ENCODE data around the gene MRPL17. TPM values are rescaled to one million over a fixed set of nuclear protein-coding genes. Genes with fewer than 3 reads are reported as not detected.

Gene MRPL17
- total RNA-seq, 2 experiments from 2014 or later = 50.0 to 56.0 TPM

DNA sequence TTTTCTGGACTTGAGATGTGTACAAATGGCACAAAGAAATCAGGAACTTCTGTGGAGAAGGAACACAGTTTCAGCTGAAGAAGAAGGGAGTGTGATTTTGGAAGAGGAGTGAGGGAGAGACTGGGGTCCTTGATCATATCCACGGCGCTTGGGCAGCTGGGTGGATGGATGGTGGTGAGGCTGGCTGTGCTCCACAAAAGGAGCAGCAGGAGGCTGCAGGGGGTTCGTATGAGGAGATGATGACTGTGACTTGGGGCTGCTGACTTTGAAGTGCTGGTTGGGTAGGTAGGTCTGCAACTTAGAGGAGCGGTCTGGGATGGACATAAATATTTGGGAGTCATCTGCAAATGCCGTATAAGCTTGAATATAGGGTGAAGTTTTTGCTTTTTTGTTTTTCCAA, 26.2 kb downstream of the MRPL17 start:
- ChIA-PET POLR2A (no interaction called here), CTCF (interaction anchor here (0.6 to 1.3 kb wide), 3 partner anchors 8 to 26 kb away, joined by 3 to 5 read pairs (median 4); partner anchors contain the start of gene MRPL17)
- Mint-ChIP-seq H3K4me1 (peaks cover 8% of the 10 kb centered on the region), H3K4me3 (peak overlapping the region; percentile 1), H3K36me3 (ENCODE audit: low read depth) (no peaks in the 10 kb centered on the region), H3K27ac (no peak overlapping the region), H3K9me3 (no peaks in the 10 kb centered on the region), H3K27me3 (peaks cover 15% of the 10 kb centered on the region)
- no peak for DNase-seq

GRCh38 chr11:6656584-6656915, 26.6 kb downstream of the MRPL17 start:
- Mint-ChIP-seq H3K4me3 (peak overlapping the region; percentile 45), H3K9me3 (no peaks in the 10 kb centered on the region), H3K27ac (no peak overlapping the region), H3K4me1 (peaks cover 8% of the 10 kb centered on the region), H3K27me3 (peaks cover 15% of the 10 kb centered on the region), H3K36me3 (ENCODE audit: low read depth) (no peaks in the 10 kb centered on the region)
- ChIA-PET POLR2A (no interaction called here), CTCF (no interaction called here)
- DNase-seq = no peak

- no peak for DNase-seq
- Mint-ChIP-seq H3K4me1 (peaks cover 8% of the 10 kb centered on the region), H3K36me3 (ENCODE audit: low read depth) (no peaks in the 10 kb centered on the region), H3K27me3 (peaks cover 15% of the 10 kb centered on the region), H3K9me3 (no peaks in the 10 kb centered on the region), H3K4me3 (peak within 1 kb of the TSS; percentile 45), H3K27ac (no peak within 1 kb of the TSS)
- CTCF ChIA-PET = no interaction called here
- POLR2A ChIA-PET = no interaction called here
Measured at GRCh38 chr11:6655790-6656583, 27.2 kb downstream of the MRPL17 start, which contains the start of gene DCHS1. Gene DCHS1, minus strand, starts transcription at chr11:6655809. Its CDS starts 14,196 bp downstream, at chr11:6641613.

GRCh38 chr11:6655020-6655789, 27.9 kb downstream of the MRPL17 start:
- ChIA-PET CTCF (no interaction called here), POLR2A (no interaction called here)
- no peaks in the 10 kb centered on the region for H3K9me3 Mint-ChIP-seq
- H3K36me3 Mint-ChIP-seq (ENCODE audit: low read depth) = no peaks in the 10 kb centered on the region
- H3K27ac Mint-ChIP-seq = no peak overlapping the region
- no peak overlapping the region for H3K4me3 Mint-ChIP-seq
- H3K27me3 Mint-ChIP-seq = peaks cover 15% of the 10 kb centered on the region
- no peak for DNase-seq
- H3K4me1 Mint-ChIP-seq = peaks cover 8% of the 10 kb centered on the region

- CTCF ChIA-PET = interaction anchor here (0.9 to 1.1 kb wide), 2 partner anchors 28 to 42 kb away, joined by 3 to 4 read pairs; partner anchors contain the start of gene TAF10
- no peak overlapping the region for H3K27ac Mint-ChIP-seq
- no peaks in the 10 kb centered on the region for H3K9me3 Mint-ChIP-seq
- H3K4me1 Mint-ChIP-seq = peaks cover 8% of the 10 kb centered on the region
- H3K4me3 Mint-ChIP-seq = no peak overlapping the region
- H3K36me3 Mint-ChIP-seq (ENCODE audit: low read depth) = no peaks in the 10 kb centered on the region
- POLR2A ChIA-PET = no interaction called here
- no peak for DNase-seq
- H3K27me3 Mint-ChIP-seq = peaks cover 15% of the 10 kb centered on the region
Measured at GRCh38 chr11:6654281-6655019, 28.7 kb downstream of the MRPL17 start.

DNA sequence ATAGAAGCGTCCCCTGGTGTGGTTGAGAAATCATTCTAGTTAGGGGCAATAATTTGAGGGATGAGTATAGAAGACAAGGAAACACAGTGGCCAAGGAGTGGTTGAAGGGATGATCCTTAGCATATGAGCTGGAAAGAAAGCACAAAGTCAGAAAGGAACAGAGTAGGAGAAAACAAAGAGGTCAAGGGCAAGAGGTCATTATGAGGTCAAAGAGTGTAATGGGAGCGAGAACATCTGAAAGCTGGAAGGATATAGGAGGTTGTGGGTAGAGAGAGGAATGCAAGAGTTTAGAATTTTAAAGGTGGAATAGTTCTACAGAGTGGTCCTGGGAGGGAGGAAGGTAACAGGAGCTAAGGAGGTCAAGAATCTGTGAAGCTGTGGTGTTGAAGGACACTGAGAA, 29.5 kb downstream of the MRPL17 start:
- Mint-ChIP-seq H3K4me1 (peaks cover 8% of the 10 kb centered on the region), H3K9me3 (no peaks in the 10 kb centered on the region), H3K27me3 (peaks cover 15% of the 10 kb centered on the region), H3K27ac (no peak overlapping the region), H3K36me3 (ENCODE audit: low read depth) (no peaks in the 10 kb centered on the region), H3K4me3 (no peak overlapping the region)
- POLR2A ChIA-PET = no interaction called here
- CTCF ChIA-PET = interaction anchor here (0.9 to 2.2 kb wide), 4 partner anchors 10 to 42 kb away, joined by 3 to 6 read pairs (median 4); partner anchors contain the start of gene TAF10
- DNase-seq = no peak

DNA sequence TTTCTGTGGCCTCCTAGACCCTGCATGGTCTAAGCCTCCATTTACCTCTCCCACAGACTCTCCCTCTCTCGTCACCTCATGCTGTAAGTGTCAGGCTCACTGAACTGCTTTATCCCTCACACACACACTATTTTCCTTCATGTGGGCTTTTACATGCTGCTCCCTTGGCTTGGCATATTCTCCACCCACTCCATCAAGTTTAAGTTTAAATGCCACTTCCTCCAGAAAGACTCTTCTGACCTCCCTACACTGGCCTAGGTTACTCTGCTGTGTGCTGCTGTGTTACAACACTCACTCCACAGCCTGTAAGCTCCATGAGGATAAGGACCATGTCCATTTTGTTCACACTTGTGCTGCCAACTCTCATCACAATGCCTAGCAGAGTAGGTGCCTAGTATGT, 30.0 kb downstream of the MRPL17 start:
- H3K27me3 Mint-ChIP-seq = peaks cover 15% of the 10 kb centered on the region
- peaks cover 8% of the 10 kb centered on the region for H3K4me1 Mint-ChIP-seq
- ChIA-PET POLR2A (interaction anchor here (0.6 kb wide), 1 partner anchor 15 kb away, joined by 7 read pairs; no protein-coding TSS in a partner anchor), CTCF (interaction anchor here (0.9 to 2.2 kb wide), 3 partner anchors 10 to 26 kb away, joined by 3 to 6 read pairs (median 4); no protein-coding TSS in a partner anchor)
- no peak for DNase-seq
- no peaks in the 10 kb centered on the region for H3K9me3 Mint-ChIP-seq
- no peak overlapping the region for H3K27ac Mint-ChIP-seq
- no peaks in the 10 kb centered on the region for H3K36me3 Mint-ChIP-seq (ENCODE audit: low read depth)
- H3K4me3 Mint-ChIP-seq = no peak overlapping the region

- POLR2A ChIA-PET = interaction anchor here (0.8 kb wide), 1 partner anchor 13 kb away, joined by 3 read pairs; no protein-coding TSS in a partner anchor
- no peaks in the 10 kb centered on the region for H3K36me3 Mint-ChIP-seq (ENCODE audit: low read depth)
- H3K27me3 Mint-ChIP-seq = peaks cover 13% of the 10 kb centered on the region
- H3K9me3 Mint-ChIP-seq = no peaks in the 10 kb centered on the region
- peaks cover 8% of the 10 kb centered on the region for H3K4me1 Mint-ChIP-seq
- no peak overlapping the region for H3K4me3 Mint-ChIP-seq
- CTCF ChIA-PET = interaction anchor here (2.2 kb wide), 1 partner anchor 13 kb away, joined by 6 read pairs; no protein-coding TSS in a partner anchor
- no peak for DNase-seq
- no peak overlapping the region for H3K27ac Mint-ChIP-seq
Measured at GRCh38 chr11:6652182-6652581, 31.0 kb downstream of the MRPL17 start.

GRCh38 chr11:6650980-6651379, 32.2 kb downstream of the MRPL17 start:
- DNase-seq = no peak
- Mint-ChIP-seq H3K27ac (no peak overlapping the region), H3K4me1 (peaks cover 1% of the 10 kb centered on the region), H3K9me3 (no peaks in the 10 kb centered on the region), H3K36me3 (ENCODE audit: low read depth) (no peaks in the 10 kb centered on the region), H3K27me3 (peaks cover 1% of the 10 kb centered on the region), H3K4me3 (no peak overlapping the region)
- POLR2A ChIA-PET = no interaction called here
- CTCF ChIA-PET = interaction anchor here (0.5 kb wide), 1 partner anchor 21 kb away, joined by 3 read pairs; no protein-coding TSS in a partner anchor

GRCh38 chr11:6650104-6650503, 33.0 kb downstream of the MRPL17 start:
- ChIA-PET POLR2A (no interaction called here), CTCF (interaction anchor here (0.8 to 2.3 kb wide), 9 partner anchors 9 to 297 kb away, joined by 3 to 10 read pairs (median 5); partner anchors contain the start of genes MRPL17 and TPP1)
- Mint-ChIP-seq H3K9me3 (no peaks in the 10 kb centered on the region), H3K36me3 (ENCODE audit: low read depth) (no peaks in the 10 kb centered on the region), H3K27ac (no peak overlapping the region), H3K4me3 (no peak overlapping the region), H3K27me3 (no peaks in the 10 kb centered on the region), H3K4me1 (no peaks in the 10 kb centered on the region)
- DNase-seq = no peak

GRCh38 chr11:6648501-6648900, 34.6 kb downstream of the MRPL17 start:
- H3K4me3 Mint-ChIP-seq = no peak overlapping the region
- ChIA-PET POLR2A (interaction anchor here (0.5 kb wide), 1 partner anchor 36 kb away, joined by 3 read pairs; no protein-coding TSS in a partner anchor), CTCF (interaction anchor here (0.9 to 2.3 kb wide), 5 partner anchors 9 to 144 kb away, joined by 3 to 10 read pairs (median 3); partner anchors contain the start of gene TPP1)
- no peak overlapping the region for H3K27ac Mint-ChIP-seq
- no peaks in the 10 kb centered on the region for H3K36me3 Mint-ChIP-seq (ENCODE audit: low read depth)
- H3K9me3 Mint-ChIP-seq = no peaks in the 10 kb centered on the region
- no peak for DNase-seq
- H3K27me3 Mint-ChIP-seq = no peaks in the 10 kb centered on the region
- no peaks in the 10 kb centered on the region for H3K4me1 Mint-ChIP-seq

- no peak overlapping the region for H3K27ac Mint-ChIP-seq
- ChIA-PET CTCF (interaction anchor here (0.5 to 1.7 kb wide), 8 partner anchors 10 to 143 kb away, joined by 3 to 6 read pairs (median 3); partner anchors contain the start of gene MRPL17), POLR2A (interaction anchor here (0.5 kb wide), 1 partner anchor 37 kb away, joined by 3 read pairs; no protein-coding TSS in a partner anchor)
- H3K27me3 Mint-ChIP-seq = no peaks in the 10 kb centered on the region
- no peaks in the 10 kb centered on the region for H3K36me3 Mint-ChIP-seq (ENCODE audit: low read depth)
- no peaks in the 10 kb centered on the region for H3K4me1 Mint-ChIP-seq
- H3K9me3 Mint-ChIP-seq = no peaks in the 10 kb centered on the region
- H3K4me3 Mint-ChIP-seq = no peak overlapping the region
- no peak for DNase-seq
Measured at GRCh38 chr11:6647836-6648235, 35.3 kb downstream of the MRPL17 start.

Measured in activated CD4-positive, alpha-beta T cell treated with anti-CD3 and anti-CD28 coated beads, Interleukin-2, amount 10 ng/mL, durations not matched to agents 7 days and 5 days (primary cell).